ENCODE measurements around the gene STEAP4. TPM values are rescaled to one million over a fixed set of nuclear protein-coding genes. Genes with fewer than 3 reads are reported as not detected.
A peak's percentile ranks its signal among the peaks of the same experiment; 100 is the strongest.
"Not testable (repeated sequence)": the region's sequence is repeated elsewhere in the genome, so short reads cannot be mapped to it uniquely, and the experiment has no call there.

The STEAP4 gene
- polyA plus RNA-seq, 5 donors, result 4.6 to 17.9 (median 9.2) TPM

DNA sequence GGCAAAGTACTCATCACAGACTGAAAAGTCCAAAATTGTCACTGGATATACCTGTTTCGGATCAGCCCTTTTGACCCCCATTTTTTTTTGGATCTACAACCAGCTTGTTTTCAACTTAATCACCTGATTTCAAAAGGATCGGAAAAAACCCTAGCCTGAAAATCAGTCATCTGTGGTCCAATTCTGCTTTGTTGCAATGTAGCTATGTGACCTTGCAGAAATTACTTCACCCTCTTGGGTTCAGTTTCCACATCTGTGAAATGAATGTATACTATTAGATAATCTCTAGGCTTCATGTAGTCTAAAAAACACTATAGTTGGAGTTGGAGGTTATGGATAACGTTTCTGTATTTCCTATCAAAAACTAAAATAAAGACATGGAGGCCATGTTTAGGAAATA is 37.1 kb downstream of the STEAP4 start:
- DNase-seq, result no peak

DNA sequence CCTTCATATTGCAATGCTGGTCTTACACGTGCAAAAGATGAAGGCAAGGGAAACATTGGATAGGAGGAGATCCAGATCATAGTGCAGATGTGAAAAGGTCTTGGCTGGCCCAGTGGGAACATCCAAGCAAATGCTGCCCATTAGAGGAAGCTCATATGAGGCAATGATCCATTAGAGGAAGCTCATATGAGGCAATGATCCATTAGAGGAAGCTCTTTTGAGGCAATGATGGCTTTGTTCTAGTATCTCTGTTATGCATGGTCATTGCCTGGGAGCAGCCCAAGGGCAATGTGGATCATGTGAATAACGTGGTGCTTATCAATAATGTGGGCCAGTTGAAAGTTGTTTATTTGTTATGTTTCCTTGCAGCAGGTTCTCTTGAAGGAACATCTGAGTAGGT is 37.8 kb downstream of the STEAP4 start:
- DNase-seq, result no peak

DNA sequence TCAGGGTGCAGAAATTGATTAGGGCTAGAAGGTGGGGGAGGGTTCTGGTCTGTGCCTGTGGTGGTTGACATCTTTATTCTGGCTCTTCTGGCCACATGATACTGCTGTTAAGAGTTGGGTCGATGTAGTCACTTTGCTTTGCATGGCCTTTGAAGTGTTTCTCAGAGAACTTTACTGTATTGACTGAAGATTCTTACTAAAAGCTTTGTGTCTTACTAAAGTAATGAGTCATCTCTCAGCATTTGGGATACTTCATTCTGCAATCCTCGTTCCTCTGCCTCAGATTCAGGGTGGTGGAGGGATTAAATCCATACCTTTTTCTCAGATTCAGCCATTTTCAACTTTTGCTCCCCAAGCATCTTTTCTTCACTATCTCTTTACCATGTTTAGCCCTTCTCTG is 38.6 kb downstream of the STEAP4 start:
- no peak for DNase-seq

DNA sequence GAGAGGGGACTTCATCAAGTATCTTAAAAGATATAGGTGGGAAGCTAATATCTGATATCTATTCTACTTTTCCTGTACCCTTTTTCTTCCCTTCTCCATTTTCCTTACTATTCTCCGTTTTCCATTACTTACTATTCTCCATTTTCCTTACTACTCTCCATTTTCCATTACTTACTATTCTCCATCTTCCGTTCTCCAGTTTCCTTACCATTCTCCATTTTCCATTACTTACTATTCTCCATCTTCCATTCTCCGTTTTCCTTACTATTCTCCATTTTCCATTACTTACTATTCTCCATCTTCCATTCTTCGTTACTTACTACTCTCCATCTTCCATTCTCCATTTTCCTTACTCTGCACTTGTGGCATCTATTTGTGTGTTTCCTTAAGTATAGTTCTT is 39.3 kb downstream of the STEAP4 start:
- DNase-seq, result no peak

DNA sequence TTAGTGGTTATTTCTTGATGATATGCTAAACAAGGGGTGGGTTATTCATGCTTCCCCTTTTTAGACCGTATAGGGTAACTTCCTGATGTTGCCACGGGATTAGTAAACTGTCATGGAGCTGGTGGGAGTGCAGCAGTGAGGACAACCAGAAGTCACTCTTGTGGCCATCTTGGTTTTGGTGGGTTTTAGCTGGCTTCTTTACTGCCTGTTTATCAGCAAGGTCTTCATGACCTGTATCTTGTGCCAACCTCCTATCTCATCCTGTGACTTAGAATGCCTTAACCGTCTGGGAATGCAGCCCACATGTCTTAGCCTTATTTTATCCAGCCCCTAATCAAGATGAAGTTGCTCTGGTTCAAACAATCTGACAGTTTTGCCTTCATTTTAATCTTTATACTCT is 41.7 kb downstream of the STEAP4 start:
- not testable (repeated sequence) for DNase-seq

DNA sequence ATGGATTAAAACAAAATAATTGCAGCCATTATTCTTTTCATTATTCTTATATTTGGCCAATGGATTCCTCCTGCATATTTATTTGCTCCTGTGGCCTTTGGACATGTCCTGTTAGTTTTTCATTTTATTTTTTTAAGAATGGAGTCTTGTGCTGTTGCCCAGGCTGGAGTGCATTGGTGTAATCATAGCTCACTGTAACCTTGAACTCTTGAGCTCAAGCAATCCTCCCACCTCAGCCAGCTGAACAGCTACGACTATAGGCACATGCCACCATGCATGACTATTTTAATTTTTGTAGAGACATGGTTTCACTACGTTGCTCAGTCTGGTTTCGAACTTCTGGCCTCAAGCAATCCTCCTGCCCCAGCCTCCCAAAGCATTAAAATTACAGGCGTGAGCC is 44.1 kb downstream of the STEAP4 start:
- no peak for DNase-seq

DNA sequence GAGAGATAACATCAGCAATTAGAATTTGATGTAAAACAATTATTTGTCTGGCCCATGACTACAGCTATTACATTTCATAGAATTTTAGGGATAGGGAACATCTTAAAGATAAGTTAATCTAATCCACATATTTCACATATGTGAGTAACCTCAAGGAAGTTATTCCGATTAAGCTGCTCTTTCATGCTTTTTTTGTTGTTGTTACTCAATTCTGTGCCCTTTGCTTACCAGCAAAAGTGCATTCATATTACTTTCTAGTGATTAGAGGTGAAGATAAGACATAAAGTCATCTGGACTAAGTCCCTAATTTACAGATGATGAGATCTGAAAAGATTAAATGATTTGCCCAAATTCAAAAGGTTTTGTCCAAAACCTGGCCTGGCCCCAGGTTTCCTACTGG is 46.0 kb downstream of the STEAP4 start:
- DNase-seq, result no peak

DNA sequence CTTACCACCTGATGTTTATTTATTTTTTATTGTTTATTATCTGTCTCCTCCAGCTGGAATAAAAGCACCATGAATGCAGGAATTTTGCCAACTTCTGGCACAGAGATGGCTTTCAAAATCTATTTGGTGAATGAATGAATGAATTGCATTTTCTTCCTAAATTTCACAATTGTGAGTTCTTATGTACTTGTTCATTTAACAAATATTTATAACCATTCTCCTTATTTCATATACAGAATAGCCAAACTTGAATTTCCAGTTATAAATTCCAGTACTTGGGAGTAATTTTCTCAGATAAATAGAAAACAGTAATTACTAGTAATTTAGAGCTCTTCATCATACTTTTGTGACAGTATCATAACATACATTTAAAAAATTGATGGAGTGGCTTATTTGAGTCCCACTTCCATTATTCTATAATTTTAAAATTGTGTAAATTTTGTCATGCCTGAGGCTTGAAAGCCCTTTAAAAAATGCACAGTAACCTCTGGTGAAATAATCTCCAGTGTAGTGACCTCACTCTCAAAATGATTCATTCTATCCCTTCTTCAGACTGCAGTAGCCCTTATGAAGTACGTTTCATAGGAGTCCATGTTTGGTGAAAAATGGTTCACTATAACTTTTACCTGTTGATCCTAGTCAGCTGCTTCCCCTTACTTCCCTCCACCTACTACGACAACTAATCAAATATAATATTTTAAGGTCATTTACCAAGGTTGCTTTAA is 46.9 kb downstream of the STEAP4 start:
- no peak for DNase-seq

DNA sequence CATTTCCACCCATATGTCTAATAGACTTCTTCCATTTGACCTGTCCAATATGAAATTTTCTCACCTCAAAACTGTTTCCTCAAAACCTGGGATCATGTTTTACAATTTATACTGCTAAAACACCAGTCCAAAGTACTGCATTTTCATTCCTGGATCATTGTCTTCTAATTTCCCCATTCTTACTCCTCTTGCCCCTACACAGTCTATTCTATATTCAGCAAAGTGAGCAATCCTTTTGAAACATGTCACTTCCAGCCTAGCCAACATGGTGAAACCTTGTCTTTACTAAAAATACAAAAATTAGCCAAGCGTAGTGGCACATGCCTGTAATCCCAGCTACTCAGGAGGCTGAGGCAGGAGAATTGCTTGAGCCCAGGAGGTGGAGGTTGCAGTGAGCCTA is 48.4 kb downstream of the STEAP4 start:
- DNase-seq, result not testable (repeated sequence)

DNA sequence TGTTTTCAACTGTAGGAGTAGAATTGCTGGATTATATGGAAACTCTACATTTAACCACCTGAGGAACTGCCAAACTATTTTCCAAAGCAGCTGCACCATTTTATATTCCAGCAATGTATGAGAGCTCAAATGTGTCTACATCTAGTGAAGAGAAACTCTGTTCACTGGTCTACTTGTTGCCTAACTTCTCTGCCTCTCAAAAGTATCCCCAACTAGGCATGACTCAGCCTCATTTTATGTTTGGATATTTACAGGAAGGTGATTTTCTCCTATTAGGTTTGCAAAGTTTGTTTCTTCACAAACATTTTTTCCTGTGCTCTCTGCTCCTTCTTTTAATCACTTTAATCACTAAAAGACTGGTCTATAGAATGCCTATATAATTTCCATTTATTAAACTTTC is 49.8 kb downstream of the STEAP4 start:
- DNase-seq, result no peak

DNA sequence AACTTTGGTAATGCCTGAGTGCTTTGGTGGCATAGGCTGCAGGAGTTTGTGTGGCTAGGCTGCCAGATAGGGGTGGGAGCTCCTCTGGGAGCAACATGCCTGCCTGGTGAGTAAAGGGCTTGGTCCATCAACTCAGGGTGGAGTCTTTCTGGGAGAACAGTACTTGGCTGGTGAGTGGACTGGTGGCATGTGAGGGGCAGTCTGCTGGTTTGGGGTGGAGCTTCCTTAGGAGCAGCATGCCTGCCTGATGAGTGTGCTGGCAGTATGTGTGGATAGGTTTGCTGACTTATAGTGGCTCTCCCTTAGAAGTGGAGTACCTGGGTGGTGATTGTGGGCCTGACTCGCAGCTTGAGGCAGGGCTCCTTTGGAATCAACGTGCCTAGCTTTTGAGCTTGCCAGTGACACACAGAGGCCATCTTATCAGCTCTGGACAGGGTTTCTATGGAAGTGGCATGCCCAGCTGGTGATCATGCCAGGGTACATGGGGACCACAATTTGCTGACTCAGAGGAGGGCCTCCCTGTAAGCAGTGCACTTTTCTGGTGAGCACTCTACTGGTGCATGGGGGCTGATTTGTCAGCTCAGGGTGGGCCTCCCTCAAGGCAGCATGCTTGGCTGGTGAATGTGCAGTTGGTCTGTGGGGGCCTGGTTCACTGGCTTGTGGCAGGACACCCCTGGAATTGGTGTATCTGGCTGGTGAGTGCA is 51.8 kb downstream of the STEAP4 start:
- DNase-seq, result no peak

DNA sequence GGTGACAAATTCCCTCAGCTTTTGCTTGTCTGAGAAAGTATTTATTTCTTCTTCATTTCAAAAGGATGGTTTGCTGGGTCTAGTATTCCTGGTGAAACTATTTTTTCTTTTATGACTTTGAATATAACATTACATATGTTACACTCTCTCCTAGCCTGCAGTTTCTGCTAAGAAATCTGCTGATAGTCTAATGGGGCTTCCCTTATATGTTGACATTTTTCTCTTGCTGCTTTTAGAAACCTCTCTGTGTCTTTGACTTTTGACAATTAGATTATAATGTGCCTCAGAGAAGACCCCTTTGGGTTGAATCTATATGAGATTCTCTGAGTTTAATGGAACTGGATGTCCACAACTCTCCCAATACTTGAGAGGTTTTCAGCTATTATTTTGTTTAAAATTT is 53.1 kb downstream of the STEAP4 start:
- no peak for DNase-seq

DNA sequence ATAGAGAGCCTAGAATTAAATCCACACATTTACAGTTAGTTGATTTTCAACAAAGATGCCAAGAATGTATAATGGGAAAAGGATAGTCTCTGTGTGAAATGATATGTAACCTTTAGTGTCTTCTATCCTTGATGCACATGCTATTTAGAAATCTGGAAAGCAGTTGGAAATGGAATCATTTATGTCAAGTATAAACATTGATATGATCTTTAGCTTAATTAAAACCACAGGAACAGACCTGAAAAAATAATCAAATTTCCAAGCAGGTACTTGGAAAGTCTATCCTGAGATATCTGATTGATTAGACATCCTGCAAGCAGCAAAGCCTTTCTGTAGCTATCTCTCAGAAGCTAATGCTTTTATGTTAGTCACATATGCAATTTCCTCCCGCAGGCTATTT is 62.4 kb downstream of the STEAP4 start:
- DNase-seq, result no peak

DNA sequence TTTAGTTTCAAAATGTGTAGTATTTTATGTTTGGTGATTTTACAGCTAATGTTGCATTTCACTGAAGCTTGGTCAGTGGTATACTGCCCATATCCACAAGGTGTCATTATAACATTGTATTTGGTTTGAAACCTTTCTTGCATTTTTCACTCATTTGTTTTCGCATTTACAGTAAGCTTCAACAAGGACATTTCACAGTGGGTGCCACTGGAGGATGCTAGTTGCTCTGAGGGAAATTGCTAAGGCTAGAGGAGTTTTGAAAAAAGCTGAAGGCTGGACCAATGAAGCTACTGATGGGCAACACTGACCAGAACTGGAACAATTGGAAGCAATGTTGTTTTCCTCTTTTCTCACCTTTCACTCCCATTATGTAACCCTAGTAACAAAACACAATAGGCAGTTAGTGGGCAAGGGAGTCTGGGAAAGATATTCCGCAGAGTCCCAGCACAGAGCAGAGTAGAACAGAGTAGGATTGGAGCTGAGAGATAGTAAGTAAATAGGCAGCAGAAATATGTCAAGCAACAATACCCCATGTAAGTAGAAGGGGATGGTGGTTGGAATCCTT is 63.3 kb downstream of the STEAP4 start:
- DNase-seq, result peak; percentile 23 to 34

DNA sequence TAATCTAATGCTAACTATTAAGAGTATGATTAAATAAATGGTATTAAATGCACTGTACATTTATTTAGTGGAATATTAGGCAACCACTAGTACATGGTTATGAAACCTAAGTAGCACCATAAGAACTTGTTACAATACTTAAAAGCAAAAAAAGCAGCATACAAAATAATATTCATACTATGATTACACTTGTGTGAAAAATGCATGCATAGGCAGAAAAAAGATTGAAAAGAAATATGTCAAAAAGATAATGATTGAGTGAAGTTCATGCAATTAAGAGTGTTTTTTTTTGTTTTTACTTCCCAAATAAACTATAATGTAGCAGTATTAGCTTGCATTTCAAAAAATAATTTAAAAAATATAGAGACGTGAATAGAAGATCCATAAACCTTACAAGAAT is 66.8 kb downstream of the STEAP4 start:
- no peak for DNase-seq

DNA sequence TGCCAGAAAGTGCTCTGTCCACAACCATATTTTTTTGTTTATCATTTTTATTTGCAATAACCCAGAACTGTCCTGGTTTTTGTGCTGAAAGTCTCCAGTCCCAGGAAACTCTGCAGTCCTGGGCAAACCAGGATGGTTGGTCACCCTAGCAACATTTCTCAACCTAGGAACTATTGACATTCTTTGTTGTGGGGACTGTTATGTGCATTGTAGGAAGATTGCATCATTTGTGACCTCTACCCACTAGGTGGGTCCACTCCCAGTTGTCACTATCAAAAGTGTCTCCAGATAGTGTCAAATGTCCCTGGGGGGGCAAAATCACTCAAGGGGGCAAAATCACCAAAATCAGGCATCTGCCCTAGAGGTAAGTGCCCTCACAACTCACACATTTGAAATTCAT is 72.9 kb downstream of the STEAP4 start:
- no peak for DNase-seq

DNA sequence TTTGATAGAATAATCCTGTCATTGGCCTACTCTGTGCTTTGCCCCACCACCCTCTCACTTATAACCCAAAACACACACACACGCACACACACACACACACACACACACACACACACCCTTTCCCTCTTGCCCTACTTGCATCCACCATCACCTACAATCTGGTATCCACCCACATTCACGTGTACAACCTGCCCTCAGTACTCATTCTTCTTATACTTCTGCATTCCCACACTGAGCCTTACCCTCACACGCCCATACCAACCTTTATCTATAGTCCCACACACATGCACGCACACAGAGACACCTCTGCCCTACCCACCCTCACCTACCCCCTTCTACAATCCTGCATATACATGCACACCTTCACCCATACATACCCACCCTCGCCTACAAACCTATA is 76.0 kb downstream of the STEAP4 start:
- DNase-seq, result no peak

DNA sequence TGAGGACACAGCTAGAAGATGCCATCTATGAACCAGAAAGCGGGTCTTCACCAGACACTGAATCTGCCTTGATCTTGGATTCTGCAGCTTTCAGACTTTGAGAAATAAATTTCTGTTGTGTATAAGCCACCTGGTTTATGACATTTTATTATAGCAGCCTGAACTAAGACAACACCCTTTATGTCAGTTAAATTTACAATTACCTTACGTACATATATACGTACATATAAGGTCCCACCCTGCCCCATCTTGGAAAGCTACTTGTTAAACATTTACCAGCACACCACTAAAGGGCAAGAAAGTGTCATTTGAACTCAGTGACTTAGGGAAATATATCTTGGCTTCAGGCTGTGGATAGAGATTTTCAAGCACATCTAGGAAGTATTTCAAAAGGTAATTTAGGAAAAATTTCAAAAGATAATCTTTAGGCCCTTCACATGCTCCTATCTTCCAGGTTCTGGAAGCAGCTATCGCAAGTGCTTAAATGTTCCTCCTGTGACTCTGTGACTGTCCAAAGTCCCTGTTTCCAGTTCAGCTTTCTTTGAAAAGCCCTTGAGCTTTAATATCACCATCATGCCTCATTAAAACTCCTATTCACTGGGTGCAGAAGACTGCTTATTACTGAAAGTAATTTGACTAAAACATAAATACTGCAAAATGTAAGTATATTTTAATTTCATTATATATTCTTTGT is 77.2 kb downstream of the STEAP4 start:
- DNase-seq, result no peak

DNA sequence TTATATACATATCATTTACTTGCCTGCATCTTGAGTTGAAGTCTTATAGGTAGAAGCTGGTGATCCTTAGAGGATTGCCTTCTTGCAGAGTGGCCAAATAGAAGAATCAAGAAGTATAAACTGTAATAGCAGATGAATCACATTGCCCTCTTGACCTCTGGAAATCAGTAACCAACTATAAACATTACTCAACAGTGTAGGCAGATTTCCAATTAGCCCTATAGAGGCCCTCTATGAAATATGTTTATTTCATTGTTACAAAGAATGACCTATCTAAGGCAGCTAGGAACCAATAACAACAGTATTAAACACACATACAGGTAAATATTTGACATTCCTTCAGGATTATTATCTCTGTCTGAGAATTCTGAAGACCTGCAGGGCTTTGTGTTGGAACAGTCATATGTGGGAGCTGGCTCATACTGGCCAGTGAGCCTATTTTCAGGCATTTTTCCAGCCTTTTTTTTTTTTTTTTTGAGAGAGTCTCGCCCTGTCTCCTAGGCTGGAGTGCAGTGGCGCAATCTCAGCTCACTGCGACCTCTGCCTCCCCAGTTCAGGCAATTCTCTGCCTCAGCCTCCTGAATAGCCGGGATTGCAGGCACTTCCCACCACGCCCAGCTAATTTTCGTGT is 79.7 kb downstream of the STEAP4 start:
- DNase-seq, result peak in 1 of 2 donors; percentile 19

DNA sequence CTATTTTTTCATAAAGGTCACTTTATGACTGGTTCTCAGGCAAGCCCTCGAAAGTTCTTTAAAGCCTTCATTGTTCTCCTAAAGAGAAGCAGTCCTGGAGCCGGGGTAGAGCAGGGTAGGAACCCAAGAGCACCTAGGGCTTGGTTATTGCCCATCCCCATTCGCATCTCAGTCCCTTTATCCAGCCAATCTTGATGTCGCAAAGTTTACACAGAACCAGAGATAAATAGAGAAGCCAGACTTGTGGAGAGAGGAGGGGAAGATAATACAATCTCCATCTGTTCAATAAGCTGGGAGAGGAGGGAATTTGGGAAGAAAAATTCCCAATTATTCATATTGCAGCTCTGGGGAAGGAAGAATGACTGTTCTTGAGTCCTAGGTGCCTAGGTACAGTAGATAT is 80.5 kb downstream of the STEAP4 start:
- DNase-seq, result no peak

DNA sequence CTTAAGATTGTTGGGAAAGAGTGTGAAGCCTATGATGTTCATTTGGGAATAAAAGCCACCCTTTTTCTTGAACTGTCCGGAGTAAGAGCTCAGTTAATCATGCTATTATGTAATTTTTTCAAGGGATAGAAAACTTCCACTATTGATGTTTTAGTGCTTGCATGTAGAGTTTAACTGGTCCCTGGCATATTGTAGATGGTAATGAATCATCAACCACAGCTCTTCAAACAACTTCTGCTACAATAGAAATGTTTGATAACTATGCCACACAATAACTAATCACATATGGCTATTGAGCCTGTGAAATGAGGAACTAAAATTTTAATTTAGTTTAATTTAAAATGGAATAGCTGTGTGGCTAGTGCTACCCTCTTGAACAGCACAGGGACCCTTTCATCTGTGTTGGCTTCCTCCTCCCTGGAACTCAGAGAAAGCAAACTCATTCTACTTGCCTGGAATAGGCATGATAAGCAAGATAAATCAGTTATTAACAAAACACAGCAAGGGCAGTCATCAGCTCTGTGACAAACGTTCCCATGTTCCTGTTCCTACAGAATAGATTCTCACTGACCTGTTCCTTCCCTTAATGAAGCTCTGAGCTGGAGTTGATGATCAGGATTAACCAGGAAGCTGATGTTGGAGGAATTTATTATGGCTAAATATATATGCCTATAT is 82.0 kb downstream of the STEAP4 start:
- no peak for DNase-seq

DNA sequence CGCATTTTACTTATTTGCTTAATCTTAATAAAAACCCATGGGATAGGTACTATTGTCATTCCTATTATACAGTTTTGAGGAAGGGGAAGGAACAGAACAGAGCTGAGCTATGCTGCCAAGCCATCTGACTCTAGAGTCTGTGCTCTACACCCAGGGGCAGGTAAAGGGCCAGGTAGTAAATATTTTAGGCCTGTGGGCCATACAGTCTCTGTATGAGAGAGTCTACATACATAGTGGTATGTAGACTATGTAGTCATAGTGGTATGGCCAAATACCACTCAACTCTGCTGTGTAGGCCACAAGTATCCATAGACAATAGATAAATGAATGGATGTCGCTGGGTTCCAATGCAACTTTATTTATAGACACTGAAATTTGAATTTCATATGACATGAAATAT is 83.4 kb downstream of the STEAP4 start:
- no peak for DNase-seq
